Activated T-helper 1 cell treated with Interleukin-2 at 50 U/mL for 16 hours (primary cell): ENCODE data around the gene NOMO2.
"Not testable (repeated sequence)": the region's sequence is repeated elsewhere in the genome, so short reads cannot be mapped to it uniquely, and the experiment has no call there.

Source experiments
- DNase-seq: peaks from one replicate; pipeline ENCODE4 v3.0.0-alpha.2; 2020; ENCODE audit warnings: low read depth

Gene NOMO2

DNA sequence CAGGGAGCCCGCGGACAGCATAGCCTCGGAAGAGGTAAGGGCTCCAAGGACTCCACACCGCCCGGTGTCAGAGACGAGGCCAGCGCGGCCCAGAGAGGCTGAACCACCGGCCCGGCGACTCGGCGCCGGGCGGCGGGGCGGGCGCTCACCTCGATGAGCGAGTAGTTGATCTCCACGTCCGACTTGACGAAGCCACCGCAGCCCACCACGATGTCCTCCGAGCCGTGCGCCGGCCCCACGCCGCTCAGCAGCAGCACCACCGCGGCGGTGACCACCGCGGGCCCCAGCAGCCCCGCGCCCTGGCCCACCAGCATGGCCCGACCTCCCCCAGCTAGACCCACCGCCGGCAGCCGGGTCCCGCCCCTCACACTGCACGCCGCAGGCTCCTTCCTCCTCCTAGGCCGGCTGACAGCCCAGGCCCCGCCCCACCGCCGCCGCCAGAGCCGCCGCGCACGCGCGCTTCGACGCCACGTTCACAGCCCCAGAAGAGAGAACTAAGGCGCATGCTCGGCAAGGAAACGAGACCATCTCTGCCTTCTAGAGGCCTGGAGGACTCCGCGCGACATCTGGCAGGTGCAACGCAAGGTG lies at the start of gene NOMO2:
NOMO2 (minus strand) TSS at position 371 of the 588 bp plus-strand sequence; CDS start at position 314, 57 bp downstream.
- peak; percentile 91 for DNase-seq

- DNase-seq: not testable (repeated sequence)
Measured at GRCh38 chr16:18610147-18610803, 48.4 kb upstream of the NOMO2 start.

DNA sequence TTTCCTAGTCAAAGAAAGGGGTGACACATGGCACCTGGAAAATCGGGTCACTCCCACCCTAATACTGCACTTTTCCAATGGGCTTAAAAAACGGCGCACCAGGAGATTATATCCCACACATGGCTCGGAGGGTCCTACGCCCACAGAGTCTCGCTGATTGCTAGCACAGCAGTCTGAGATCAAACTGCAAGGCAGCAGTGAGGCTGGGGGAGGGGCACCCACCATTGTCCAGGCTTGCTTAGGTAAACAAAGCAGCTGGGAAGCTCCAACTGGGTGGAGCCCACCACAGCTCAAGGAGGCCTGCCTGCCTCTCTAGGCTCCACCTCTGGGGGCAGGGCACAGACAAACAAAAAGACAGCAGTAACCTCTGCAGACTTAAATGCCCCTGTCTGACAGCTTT lies 46.4 kb upstream of the NOMO2 start:
- not testable (repeated sequence) for DNase-seq

DNA sequence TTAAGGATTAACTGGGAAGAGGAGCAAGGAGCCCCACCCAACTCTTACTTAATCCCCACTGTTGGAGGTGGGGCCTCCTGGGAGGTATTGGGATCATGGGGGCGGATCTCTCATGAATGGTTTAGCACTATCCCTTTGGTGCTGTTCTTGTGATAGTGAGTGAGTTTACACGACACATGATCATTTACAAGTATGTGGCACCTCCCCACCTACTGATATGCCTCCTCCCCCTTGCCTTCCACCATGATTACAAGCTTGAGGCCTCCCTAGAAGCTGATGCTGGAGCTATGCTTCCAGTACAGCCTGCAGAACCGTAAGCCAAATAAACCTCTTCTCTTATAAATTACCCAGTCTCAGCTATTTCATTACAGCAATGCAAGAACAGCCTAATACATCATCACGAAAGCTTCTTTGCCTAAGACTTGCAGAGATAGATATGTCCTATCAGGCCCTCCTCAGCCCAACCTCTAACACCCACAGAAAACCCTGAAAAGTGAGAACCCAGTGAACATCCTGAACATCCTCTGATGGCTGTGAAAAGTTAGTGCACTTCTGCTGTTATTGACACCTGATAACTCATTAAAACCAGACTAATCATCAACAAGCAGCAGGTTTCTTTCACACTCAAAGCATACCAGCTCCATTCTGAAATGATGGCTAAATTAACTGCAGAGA lies 41.8 kb upstream of the NOMO2 start:
- not testable (repeated sequence) for DNase-seq

DNA sequence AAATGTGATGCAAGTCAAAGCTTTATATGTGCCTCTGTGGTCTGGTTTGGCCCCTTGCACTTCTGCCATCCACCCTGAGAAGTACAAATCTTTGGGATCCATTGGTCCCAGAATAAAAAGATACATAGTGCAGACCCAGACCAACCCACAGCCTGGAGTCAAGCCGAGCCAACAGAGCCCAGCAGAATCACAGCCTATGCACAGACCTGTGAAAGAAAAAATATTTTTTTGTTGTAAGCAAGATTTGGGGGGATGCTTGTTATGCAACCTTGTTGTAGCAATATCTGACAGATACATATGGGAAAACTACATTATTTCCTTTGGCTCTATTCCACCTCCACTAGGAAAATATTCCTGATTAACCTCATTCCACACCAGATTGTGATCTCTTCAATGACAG lies 36.7 kb upstream of the NOMO2 start:
- DNase-seq: not testable (repeated sequence)

DNA sequence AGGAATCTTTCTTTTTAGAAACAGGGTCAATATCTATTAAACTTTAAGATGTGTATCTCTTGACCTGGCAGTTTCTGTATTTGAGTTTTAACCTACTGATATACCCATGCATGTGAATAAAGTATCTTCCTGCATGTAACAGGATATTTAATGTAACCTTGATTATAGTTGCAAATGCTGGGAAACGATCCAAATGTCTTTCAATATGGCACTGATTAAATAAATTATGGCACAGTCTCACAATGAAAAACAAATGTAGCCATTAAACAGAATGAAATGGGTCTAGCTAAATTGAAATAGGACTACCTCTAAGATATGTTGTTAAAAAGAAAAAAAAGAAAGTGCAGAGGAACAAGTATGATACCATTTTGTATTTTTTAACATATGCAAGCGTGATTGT lies 35.8 kb upstream of the NOMO2 start:
- not testable (repeated sequence) for DNase-seq

DNA sequence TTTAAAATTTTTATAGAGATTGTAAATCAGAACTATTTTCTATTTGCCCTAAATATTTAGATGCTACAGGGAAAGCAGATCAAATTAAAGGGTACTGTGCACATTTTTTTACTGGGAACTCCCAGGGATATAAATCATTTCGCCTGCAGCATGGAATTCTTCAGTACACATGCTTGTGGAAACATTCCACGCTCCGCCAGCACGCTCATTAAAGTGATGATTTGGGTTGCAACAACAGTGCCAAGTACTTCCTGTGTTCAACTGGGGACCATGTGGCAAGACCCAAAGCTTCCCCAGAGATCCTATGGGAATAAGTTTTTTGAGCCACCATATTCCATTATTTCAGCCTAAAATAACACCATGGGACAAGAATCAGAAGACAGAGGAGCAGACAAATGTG lies 35.4 kb upstream of the NOMO2 start:
- not testable (repeated sequence) for DNase-seq

GRCh38 chr16:18595796-18596195 lies 33.9 kb upstream of the NOMO2 start:
- not testable (repeated sequence) for DNase-seq

DNA sequence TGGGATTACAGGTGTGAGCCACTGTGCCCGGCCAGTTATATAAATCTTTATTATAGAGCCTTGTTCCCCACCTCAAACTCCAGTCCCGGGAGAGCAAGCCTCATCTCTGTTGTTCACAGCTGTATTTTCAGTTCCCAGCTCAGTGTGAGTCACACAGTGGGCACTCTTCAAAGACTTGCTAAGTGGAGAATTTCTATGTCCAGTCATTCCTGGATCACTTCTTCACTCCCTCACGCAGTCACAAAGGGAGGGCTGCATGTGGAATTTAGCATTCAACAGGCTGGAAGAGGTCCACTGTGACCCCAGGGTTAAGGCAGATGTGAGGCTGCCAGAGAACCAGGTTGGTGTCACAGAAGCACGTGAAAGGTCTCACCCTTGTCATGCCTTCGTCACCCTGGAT lies 33.0 kb upstream of the NOMO2 start:
- not testable (repeated sequence) for DNase-seq

DNA sequence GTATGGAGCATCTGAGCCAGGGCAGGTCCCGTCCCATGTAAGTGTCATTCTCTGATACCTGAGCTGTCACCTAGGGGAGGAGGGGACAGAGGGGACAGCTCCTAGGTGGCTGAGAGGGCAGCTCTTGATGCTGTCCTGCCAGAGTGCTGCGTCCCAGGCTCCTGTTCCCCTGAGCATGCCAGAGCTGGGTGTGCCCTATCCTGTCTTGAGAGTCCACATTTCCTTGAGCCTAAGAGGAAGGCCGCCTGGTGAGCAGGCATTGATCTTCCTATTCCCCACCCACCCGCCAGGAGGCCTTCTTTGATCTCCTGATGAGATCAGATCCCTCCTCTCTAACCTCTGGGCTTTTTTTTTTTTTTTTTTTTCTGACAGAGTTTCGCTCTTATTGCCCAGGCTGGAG lies 32.0 kb upstream of the NOMO2 start:
- DNase-seq: not testable (repeated sequence)

DNA sequence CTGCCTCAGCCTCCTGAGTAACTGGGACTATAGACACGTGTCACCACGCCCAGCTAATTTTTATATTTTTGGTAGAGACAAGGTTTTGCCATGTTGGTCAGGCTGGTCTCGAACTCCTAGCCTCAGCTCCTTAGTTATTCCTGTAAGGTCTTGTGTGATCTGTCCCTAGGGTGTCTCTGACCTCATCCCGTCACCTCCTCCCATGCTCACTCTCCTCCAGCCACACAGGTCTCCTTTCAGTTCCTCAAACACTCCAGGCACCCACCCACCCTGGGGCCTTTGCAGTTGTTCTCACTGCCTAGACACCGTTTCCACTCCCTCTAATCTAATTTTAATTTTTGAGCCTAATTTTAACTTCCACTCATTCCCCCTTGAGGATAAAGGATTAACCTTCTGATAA lies 31.1 kb upstream of the NOMO2 start:
- not testable (repeated sequence) for DNase-seq

- DNase-seq: not testable (repeated sequence)
Measured at GRCh38 chr16:18591908-18592307, 30.0 kb upstream of the NOMO2 start.

GRCh38 chr16:18591441-18591840 lies 29.5 kb upstream of the NOMO2 start:
- DNase-seq: not testable (repeated sequence)

DNA sequence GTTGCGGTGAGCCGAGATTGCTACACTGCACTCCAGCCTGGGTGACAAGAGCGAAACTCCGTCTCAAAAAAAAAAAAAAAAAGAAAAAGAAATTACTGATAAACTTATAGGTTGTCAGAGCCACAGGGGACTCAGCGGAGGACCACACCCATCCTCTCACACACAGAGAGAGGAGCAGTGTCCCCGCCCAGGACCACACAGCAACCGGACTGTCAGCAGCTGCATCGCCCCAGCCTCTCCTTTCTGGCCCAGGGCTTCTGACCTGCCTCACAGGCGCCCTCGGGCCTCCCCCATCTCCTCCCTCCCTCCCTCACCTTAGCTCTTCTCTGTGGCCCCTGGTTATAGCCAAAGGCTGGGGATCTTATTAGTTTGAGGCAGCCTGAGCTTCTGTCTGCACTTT lies 27.9 kb upstream of the NOMO2 start:
- DNase-seq: not testable (repeated sequence)

GRCh38 chr16:18586560-18587540 lies 25.0 kb upstream of the NOMO2 start:
- DNase-seq: not testable (repeated sequence)

DNA sequence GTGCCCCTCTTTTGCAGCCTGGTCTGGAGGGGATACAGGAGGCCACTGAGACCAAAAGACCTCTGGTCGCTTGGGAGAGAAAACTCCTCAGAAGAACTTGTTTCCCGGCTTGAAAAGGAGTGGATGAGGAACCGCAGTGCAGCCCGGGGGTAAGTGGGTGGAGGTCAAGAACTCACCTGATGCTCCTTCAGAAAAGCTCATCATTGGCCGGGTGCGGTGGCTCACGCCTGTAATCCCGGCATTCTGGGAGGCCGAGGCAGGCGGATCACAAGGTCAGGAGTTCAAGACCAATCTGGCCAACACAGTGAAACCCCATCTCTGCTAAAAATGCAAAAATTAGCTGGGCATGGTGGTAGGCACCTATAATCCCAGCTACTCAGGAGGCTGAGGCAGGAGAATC lies 23.9 kb upstream of the NOMO2 start:
- DNase-seq: not testable (repeated sequence)

DNA sequence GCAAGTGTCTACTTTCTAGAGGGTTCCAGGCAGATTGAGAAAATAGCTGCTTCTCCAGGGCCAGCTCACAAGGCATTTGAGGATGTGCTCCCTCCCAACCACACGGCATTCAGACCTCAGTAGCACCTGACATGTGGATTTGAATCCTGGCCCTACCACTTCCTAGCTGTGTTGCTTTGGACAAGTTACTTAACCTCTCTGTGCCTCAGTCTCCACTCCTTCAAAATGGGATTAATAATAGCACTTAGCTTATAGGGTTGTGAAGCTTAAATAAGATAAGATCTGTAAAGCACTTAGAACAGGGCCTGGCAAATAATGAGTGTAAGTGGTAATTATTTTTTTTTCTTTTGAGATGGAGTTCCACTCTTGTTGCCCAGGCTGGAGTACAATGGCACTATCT lies 21.0 kb upstream of the NOMO2 start:
- DNase-seq: no peak

DNA sequence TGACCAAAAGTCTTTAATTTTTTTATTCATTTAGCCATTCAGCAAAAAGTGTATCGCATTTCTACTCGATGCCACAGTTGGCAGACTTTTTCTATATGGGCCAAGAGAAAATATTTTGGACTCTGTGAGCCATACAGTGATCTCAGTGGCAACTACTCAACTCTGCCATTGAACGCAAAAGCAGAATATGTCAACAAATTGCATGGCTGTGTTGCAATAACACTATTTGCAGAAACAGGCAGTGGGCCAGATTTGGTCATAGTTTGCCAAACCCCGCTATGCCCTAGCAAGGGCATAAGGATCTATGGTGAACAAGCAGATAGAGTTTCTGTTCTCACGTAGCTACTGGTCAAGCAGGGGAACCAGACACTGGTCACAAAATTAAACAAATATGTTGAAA lies 18.5 kb upstream of the NOMO2 start:
- not testable (repeated sequence) for DNase-seq

GRCh38 chr16:18579261-18579660 lies 17.4 kb upstream of the NOMO2 start:
- DNase-seq: not testable (repeated sequence)

GRCh38 chr16:18577942-18578341 lies 16.0 kb upstream of the NOMO2 start:
- not testable (repeated sequence) for DNase-seq

DNA sequence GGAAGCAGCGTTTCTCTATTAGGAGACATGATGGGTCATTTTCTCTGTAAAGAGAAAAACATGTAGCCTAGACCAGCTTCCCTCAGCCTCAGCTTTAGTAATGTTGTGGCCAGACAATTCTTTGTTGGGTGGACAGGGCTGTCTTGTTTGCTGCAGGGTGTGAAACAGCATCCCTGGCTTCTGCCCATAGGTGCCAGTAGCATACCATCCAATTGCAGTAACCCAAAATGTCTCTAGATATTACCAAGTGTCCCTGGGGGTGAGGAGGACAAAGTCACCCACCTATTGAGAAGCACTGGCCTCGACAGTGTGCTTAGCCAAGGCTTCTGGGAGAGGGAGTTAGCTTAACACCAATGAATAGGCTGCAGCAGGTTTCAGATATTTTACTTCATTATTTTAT lies 14.0 kb upstream of the NOMO2 start:
- DNase-seq: not testable (repeated sequence)
